ENCODE measurements around the gene ALPK3. TPM values are rescaled to one million over a fixed set of nuclear protein-coding genes. Genes with fewer than 3 reads are reported as not detected.

Gene ALPK3
- total RNA-seq, 4 donors from 2014 or later, result 19.1 to 34.4 (median 26.5) TPM

GRCh38 chr15:84859651-84860050 lies 42.5 kb downstream of the ALPK3 start:
- Histone ChIP-seq H3K9me3 (no peaks in the 10 kb centered on the region), H3K4me1 (peaks cover 0 to 12% (median 9%) of the 10 kb centered on the region in 3 donors), H3K36me3 (peaks cover 0 to 73% of the 10 kb centered on the region in 2 donors), H3K27ac (no peak overlapping the region), H3K4me3 (no peak overlapping the region), H3K27me3 (no peaks in the 10 kb centered on the region)
- ATAC-seq, result no peak
- 85% methylated on average over 4 of the region's 15 CpGs; no CpG with 5 or more reads in 1 of the 2 donors for WGBS, 2 donors (ENCODE audit: low coverage in 1 of 2)
- TF ChIP-seq POLR2A (IDR thresholded peaks at IDR 0.05) (no peak), POLR2AphosphoS5 (IDR thresholded peaks at IDR 0.05) (no peak), EP300 (IDR thresholded peaks at IDR 0.05) (no peak), CTCF (IDR thresholded peaks at IDR 0.05) (no peak)

GRCh38 chr15:84861781-84862180 lies 44.6 kb downstream of the ALPK3 start:
- Histone ChIP-seq H3K36me3 (peaks cover 0 to 74% of the 10 kb centered on the region in 2 donors), H3K9me3 (no peaks in the 10 kb centered on the region), H3K4me3 (no peak overlapping the region), H3K27me3 (no peaks in the 10 kb centered on the region), H3K27ac (no peak overlapping the region), H3K4me1 (peaks cover 0 to 13% (median 9%) of the 10 kb centered on the region in 3 donors)
- no peak for TF ChIP-seq POLR2AphosphoS5 (IDR thresholded peaks at IDR 0.05)
- TF ChIP-seq POLR2A (IDR thresholded peaks at IDR 0.05), result no peak
- TF ChIP-seq CTCF (IDR thresholded peaks at IDR 0.05), result no peak
- no peak for TF ChIP-seq EP300 (IDR thresholded peaks at IDR 0.05)
- 59 to 79% methylated on average over 3 of the region's 3 CpGs for WGBS, 2 donors (ENCODE audit: low coverage in 1 of 2)
- ATAC-seq, result no peak

- TF ChIP-seq EP300 (IDR thresholded peaks at IDR 0.05), result no peak
- no peak for ATAC-seq
- Histone ChIP-seq H3K27me3 (no peaks in the 10 kb centered on the region), H3K4me3 (no peak overlapping the region), H3K4me1 (peaks cover 0 to 13% (median 9%) of the 10 kb centered on the region in 3 donors), H3K36me3 (peaks cover 0 to 74% of the 10 kb centered on the region in 2 donors), H3K9me3 (no peaks in the 10 kb centered on the region), H3K27ac (no peak overlapping the region)
- WGBS, 2 donors (ENCODE audit: low coverage in 1 of 2), result 81 to 93% methylated on average over 5 to 9 of the region's 17 CpGs
Measured at GRCh38 chr15:84862214-84862975, 45.2 kb downstream of the ALPK3 start.

- no peak for ATAC-seq
- TF ChIP-seq EP300 (IDR thresholded peaks at IDR 0.05) (no peak), POLR2A (IDR thresholded peaks at IDR 0.05) (no peak), CTCF (IDR thresholded peaks at IDR 0.05) (peak in 1 of 4 experiments; percentile 33), POLR2AphosphoS5 (IDR thresholded peaks at IDR 0.05) (no peak)
- Histone ChIP-seq H3K9me3 (no peaks in the 10 kb centered on the region), H3K4me3 (no peak overlapping the region), H3K4me1 (peaks cover 0 to 13% (median 9%) of the 10 kb centered on the region in 3 donors), H3K27ac (peak overlapping the region in 1 of 4 donors; percentile 16), H3K27me3 (no peaks in the 10 kb centered on the region), H3K36me3 (peaks cover 0 to 74% of the 10 kb centered on the region in 2 donors)
- 54 to 71% methylated on average over 2 to 8 of the region's 13 CpGs for WGBS, 2 donors (ENCODE audit: low coverage in 1 of 2)
Measured at GRCh38 chr15:84863565-84864443, 46.6 kb downstream of the ALPK3 start.

GRCh38 chr15:84864444-84864795 lies 47.3 kb downstream of the ALPK3 start:
- Histone ChIP-seq H3K27me3 (no peaks in the 10 kb centered on the region), H3K27ac (peak overlapping the region in 1 of 4 donors; percentile 16), H3K36me3 (peaks cover 0 to 74% of the 10 kb centered on the region in 2 donors), H3K4me1 (peaks cover 0 to 13% (median 9%) of the 10 kb centered on the region in 3 donors), H3K9me3 (no peaks in the 10 kb centered on the region), H3K4me3 (no peak overlapping the region)
- WGBS, 2 donors (ENCODE audit: low coverage in 1 of 2), result 58 to 60% methylated on average over 2 to 4 of the region's 7 CpGs
- ATAC-seq, result no peak
- no peak for TF ChIP-seq CTCF (IDR thresholded peaks at IDR 0.05)
- TF ChIP-seq EP300 (IDR thresholded peaks at IDR 0.05), result no peak
- no peak for TF ChIP-seq POLR2A (IDR thresholded peaks at IDR 0.05)
- TF ChIP-seq POLR2AphosphoS5 (IDR thresholded peaks at IDR 0.05), result no peak

Data from gastroesophageal sphincter (tissue), 4 donors.